Body of pancreas (tissue), 4 donors: Measurements from ENCODE around the gene PLS1. TPM values are rescaled to one million over a fixed set of nuclear protein-coding genes. Genes with fewer than 3 reads are reported as not detected.
"Not testable (repeated sequence)": the region's sequence is repeated elsewhere in the genome, so short reads cannot be mapped to it uniquely, and the experiment has no call there.

Source experiments
- ATAC-seq: fragments of 150-250 bp; one replicate; pipeline ENCODE4 v1.9.1; 2016
- DNase-seq, 4 donors: peaks; one replicate each; pipeline ENCODE4 v3.0.0-alpha.2; 2019
- H3K27ac ChIP-seq, 4 donors: fragments of 200-600 bp; sonication (generic); 1 replicate in 3 of 4; 2 replicates in 1 of 4; pipeline versions ENCODE4 v1.5.1 to v1.6.1; 2016 to 2019; ENCODE audit warnings: mild to moderate bottlenecking in 1 of 4, mixed read lengths in 1 of 4, moderate library complexity in 1 of 4
- H3K27me3 ChIP-seq, 2 donors: fragments of 200-600 bp; sonication (generic); one replicate each; pipeline ENCODE4 v1.6.0; 2016; ENCODE audit warnings: mild to moderate bottlenecking in 1 of 2
- H3K36me3 ChIP-seq, 2 donors: fragments of 200-600 bp; sonication (generic); replicated peaks in 1 of 2; 2 replicates each; pipeline ENCODE4 v1.5.1; 2016; ENCODE audit warnings: low read depth in 2 of 2; ENCODE audit not compliant: insufficient read depth in 1 of 2
- H3K4me1 ChIP-seq: fragments of 200-600 bp; sonication (generic); one replicate; pipeline ENCODE4 v1.6.0; 2016
- H3K4me3 ChIP-seq, 2 donors: fragments of 200-600 bp; sonication (generic); 1 replicate in 1 of 2; 2 replicates in 1 of 2; pipeline ENCODE4 v1.5.1; 2016 to 2019
- H3K9me3 ChIP-seq, 3 donors: fragments of 200-600 bp; sonication (generic); 1 replicate in 2 of 3; 2 replicates in 1 of 3; pipeline ENCODE4 v1.5.1; 2016
- POLR2A ChIP-seq, 3 donors: fragments of 450-650 bp; IDR thresholded peaks; one replicate each; pipeline ENCODE4 v1.6.1; 2016; ENCODE audit warnings: antibody characterized with exemption in 3 of 3, mild to moderate bottlenecking in 2 of 3
- WGBS, 2 donors: methylation state at CpG; one replicate each; pipeline ENCODE4 v1.1.5; 2017; 5-methylcytosine and 5-hydroxymethylcytosine counted together
- intact Hi-C: fragments of 100-400 bp; cut with DNase I; formaldehyde crosslinking; loops from one replicate; pipeline ENCODE4 v1.15.1; 2023
- total RNA-seq, 2 donors: library from RNA; depleted of rRNA; stranded (reverse); fragments of >200 nt; gene quantifications; one replicate each; pipeline ENCODE4 v1.1.0, GENCODE V29; 2016
- TF ChIP-seq, protein P1 (sequence below), 7 experiments: fragments of 450-650 bp in 4 of 7; fragments of 200-600 bp in 3 of 7; sonication (generic) in 3 of 7; IDR thresholded peaks; one replicate each; pipeline ENCODE4 v1.5.1; 2016 to 2019; ENCODE audit warnings: antibody characterized with exemption in 7 of 7

Gene PLS1
- total RNA-seq, 2 donors from 2014 or later = 6.3 to 21.8 TPM

- no peaks in the 10 kb centered on the region for H3K27me3 ChIP-seq
- H3K36me3 ChIP-seq = no peaks in the 10 kb centered on the region
- no peaks in the 10 kb centered on the region for H3K9me3 ChIP-seq
- ATAC-seq (no peak), DNase-seq (no peak)
- no peak overlapping the region for H3K4me3 ChIP-seq
- no peak for TF ChIP-seq POLR2A (IDR thresholded peaks at IDR 0.05)
- TF ChIP-seq, protein P1, sequence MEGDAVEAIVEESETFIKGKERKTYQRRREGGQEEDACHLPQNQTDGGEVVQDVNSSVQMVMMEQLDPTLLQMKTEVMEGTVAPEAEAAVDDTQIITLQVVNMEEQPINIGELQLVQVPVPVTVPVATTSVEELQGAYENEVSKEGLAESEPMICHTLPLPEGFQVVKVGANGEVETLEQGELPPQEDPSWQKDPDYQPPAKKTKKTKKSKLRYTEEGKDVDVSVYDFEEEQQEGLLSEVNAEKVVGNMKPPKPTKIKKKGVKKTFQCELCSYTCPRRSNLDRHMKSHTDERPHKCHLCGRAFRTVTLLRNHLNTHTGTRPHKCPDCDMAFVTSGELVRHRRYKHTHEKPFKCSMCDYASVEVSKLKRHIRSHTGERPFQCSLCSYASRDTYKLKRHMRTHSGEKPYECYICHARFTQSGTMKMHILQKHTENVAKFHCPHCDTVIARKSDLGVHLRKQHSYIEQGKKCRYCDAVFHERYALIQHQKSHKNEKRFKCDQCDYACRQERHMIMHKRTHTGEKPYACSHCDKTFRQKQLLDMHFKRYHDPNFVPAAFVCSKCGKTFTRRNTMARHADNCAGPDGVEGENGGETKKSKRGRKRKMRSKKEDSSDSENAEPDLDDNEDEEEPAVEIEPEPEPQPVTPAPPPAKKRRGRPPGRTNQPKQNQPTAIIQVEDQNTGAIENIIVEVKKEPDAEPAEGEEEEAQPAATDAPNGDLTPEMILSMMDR (IDR thresholded peaks at IDR 0.05) = no peak
- no peaks in the 10 kb centered on the region for H3K4me1 ChIP-seq
- H3K27ac ChIP-seq = no peak overlapping the region
- WGBS, 2 donors = 81 to 90% methylated on average over 2 of the region's 2 CpGs
- intact Hi-C loops = no loop called here
Observed at GRCh38 chr3:142734834-142735233, 138.6 kb downstream of the PLS1 start.

- H3K4me3 ChIP-seq = no peak overlapping the region
- no peaks in the 10 kb centered on the region for H3K4me1 ChIP-seq
- TF ChIP-seq, protein P1 (IDR thresholded peaks at IDR 0.05) = no peak
- TF ChIP-seq POLR2A (IDR thresholded peaks at IDR 0.05) = no peak
- H3K36me3 ChIP-seq = no peaks in the 10 kb centered on the region
- H3K27ac ChIP-seq = no peak overlapping the region
- no peaks in the 10 kb centered on the region for H3K9me3 ChIP-seq
- intact Hi-C loops = no loop called here
- H3K27me3 ChIP-seq = no peaks in the 10 kb centered on the region
- DNase-seq = no peak
- ATAC-seq = no peak
Observed at GRCh38 chr3:142735462-142735861, 139.3 kb downstream of the PLS1 start.

- no peaks in the 10 kb centered on the region for H3K36me3 ChIP-seq
- H3K27ac ChIP-seq = no peak overlapping the region
- no peak for ATAC-seq
- TF ChIP-seq, protein P1 (IDR thresholded peaks at IDR 0.05) = no peak
- TF ChIP-seq POLR2A (IDR thresholded peaks at IDR 0.05) = no peak
- H3K4me1 ChIP-seq = no peaks in the 10 kb centered on the region
- intact Hi-C loops = no loop called here
- DNase-seq = no peak
- no peaks in the 10 kb centered on the region for H3K9me3 ChIP-seq
- no peaks in the 10 kb centered on the region for H3K27me3 ChIP-seq
- no peak overlapping the region for H3K4me3 ChIP-seq
Observed at GRCh38 chr3:142738396-142738795, 142.2 kb downstream of the PLS1 start.

DNA sequence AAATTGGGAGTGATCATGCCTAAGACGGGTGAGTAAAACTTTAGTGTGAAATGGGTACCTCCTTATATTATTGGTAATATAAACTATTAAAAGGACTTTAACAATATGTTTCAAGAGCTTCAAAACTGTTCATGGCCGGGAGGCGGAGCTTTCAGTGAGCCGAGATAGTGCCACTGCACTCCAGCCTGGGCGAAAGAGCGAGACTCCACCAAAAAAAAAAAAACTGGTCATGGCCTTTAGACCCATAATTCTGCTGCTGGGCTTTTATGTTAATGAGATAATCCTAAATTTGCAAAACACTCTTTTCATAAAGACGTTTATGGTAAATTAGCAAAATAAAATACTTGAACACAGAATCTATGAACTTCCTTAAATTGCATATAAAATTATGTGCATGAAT is 150.5 kb downstream of the PLS1 start:
- no peak for ATAC-seq
- intact Hi-C loops = no loop called here

DNA sequence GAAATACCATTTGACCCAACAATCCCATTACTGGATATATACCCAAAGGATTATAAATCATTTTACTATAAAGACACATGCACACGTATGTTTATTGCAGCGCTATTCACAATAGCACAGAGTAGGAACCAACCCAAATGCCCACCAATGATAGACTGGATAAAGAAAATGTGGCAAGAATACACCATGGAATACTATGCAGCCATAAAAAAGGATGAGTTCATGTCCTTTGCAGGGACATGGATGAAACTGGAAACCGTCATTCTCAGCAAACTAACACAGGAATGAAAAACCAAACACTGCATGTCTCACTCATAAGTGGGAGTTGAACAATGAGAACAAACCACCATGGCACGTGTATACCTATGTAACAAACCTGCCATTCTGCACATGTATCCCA is 154.3 kb downstream of the PLS1 start:
- intact Hi-C loops = not testable (repeated sequence)

More for the DNA sequence above, 150.5 kb downstream of the PLS1 start:
- 85 to 87% methylated on average over 7 of the region's 7 CpGs for WGBS, 2 donors
- Histone ChIP-seq H3K27me3 (no peaks in the 10 kb centered on the region), H3K4me3 (no peak overlapping the region), H3K9me3 (no peaks in the 10 kb centered on the region), H3K4me1 (no peaks in the 10 kb centered on the region), H3K27ac (no peak overlapping the region), H3K36me3 (no peaks in the 10 kb centered on the region)
- DNase-seq = no peak
- no peak for TF ChIP-seq POLR2A (IDR thresholded peaks at IDR 0.05)
- TF ChIP-seq, protein P1 (IDR thresholded peaks at IDR 0.05) = no peak

DNA sequence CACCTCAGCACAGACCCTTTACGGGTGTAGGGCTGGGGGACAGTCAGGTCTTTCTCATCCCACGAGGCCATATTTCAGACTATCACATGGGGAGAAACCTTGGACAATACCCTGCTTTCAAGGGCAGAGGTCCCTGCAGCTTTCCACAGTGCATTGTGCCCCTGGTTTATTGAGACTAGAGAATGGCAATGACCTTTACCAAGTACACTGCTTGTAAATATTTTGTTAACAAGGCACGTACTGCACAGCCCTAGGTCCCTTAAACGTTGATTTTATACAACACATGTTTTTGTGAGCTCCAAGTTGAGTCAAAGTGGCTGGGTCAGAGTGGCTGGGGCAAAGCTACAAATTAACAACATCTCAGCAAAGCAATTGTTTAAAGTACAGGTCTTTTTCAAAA is 156.4 kb downstream of the PLS1 start:
- H3K27me3 ChIP-seq, ATAC-seq, H3K36me3 ChIP-seq, intact Hi-C loops, H3K27ac ChIP-seq, H3K9me3 ChIP-seq, H3K4me1 ChIP-seq, DNase-seq, H3K4me3 ChIP-seq: not testable (repeated sequence)
- WGBS, 2 donors = 64 to 72% methylated on average over 4 of the region's 4 CpGs

More for the DNA sequence above, 154.3 kb downstream of the PLS1 start:
- not testable (repeated sequence) for ATAC-seq, DNase-seq, H3K4me1 ChIP-seq, H3K9me3 ChIP-seq, H3K36me3 ChIP-seq, H3K27me3 ChIP-seq, H3K4me3 ChIP-seq, H3K27ac ChIP-seq
- 87 to 93% methylated on average over 4 of the region's 4 CpGs for WGBS, 2 donors
